ENCODE measurements around the gene BYSL.
A peak's percentile ranks its signal among the peaks of the same experiment; 100 is the strongest.

Gene BYSL

GRCh38 chr6:41914343-41914742 is 7.0 kb upstream of the BYSL start:
- H3K27me3 ChIP-seq (ENCODE audit: control insufficient read depth in 3 of 3, insufficient read depth in 3 of 3, low read depth in 1 of 3, low read length in 3 of 3), result no peaks in the 10 kb centered on the region
- H3K9ac ChIP-seq (ENCODE audit: low read depth, low read length, poor library complexity), result no peak overlapping the region
- H4K91ac ChIP-seq (ENCODE audit: low read depth, low read length, poor library complexity), result no peak overlapping the region
- H3K79me1 ChIP-seq (ENCODE audit: low read depth, low read length), result no peaks in the 10 kb centered on the region
- no peak overlapping the region for H2BK15ac ChIP-seq (ENCODE audit: low read length)
- H3K14ac ChIP-seq (ENCODE audit: low read length), result no peak overlapping the region
- H3K4me1 ChIP-seq (ENCODE audit: control insufficient read depth in 2 of 2, insufficient read depth in 1 of 2, low read depth in 1 of 2, low read length in 2 of 2), result no peaks in the 10 kb centered on the region
- no peak overlapping the region for H2AK5ac ChIP-seq (ENCODE audit: low read depth, low read length)
- no CpG with 5 or more reads among the region's 2 CpGs for WGBS, 2 donors (ENCODE audit: extremely low coverage in 2 of 2, insufficient read length in 2 of 2, insufficient replicate concordance in 1 of 2)
- no peak overlapping the region for H3K23ac ChIP-seq (ENCODE audit: low read depth, low read length, poor library complexity)
- no peak overlapping the region for H2BK12ac ChIP-seq (ENCODE audit: low read length)
- no peak overlapping the region for H3K4me3 ChIP-seq (ENCODE audit: low read length in 2 of 2)
- H2AFZ ChIP-seq (ENCODE audit: low read length), result no peak overlapping the region
- H3K18ac ChIP-seq (ENCODE audit: low read length), result no peak overlapping the region
- H3K27ac ChIP-seq (replicated peaks; ENCODE audit: low read length), result no peak overlapping the region
- H3K4ac ChIP-seq (ENCODE audit: low read length), result no peak overlapping the region
- H3K36me3 ChIP-seq (replicated peaks in 1 of 2; ENCODE audit: control insufficient read depth in 2 of 2, insufficient read depth in 2 of 2, low read length in 2 of 2), result peaks cover 12 to 64% of the 10 kb centered on the region in 2 donors
- H4K8ac ChIP-seq (ENCODE audit: low read depth, low read length), result no peak overlapping the region
- H3K9me3 ChIP-seq (replicated peaks in 1 of 2; ENCODE audit: control insufficient read depth in 2 of 2, insufficient read depth in 1 of 2, low read depth in 1 of 2, low read length in 2 of 2), result no peaks in the 10 kb centered on the region
- no peak overlapping the region for H2BK5ac ChIP-seq (ENCODE audit: low read length)
- DNase-seq (ENCODE audit: low spot score), result no peak
- H3K4me2 ChIP-seq (ENCODE audit: insufficient read depth, low read length, poor library complexity, severe bottlenecking), result no peak overlapping the region
- H2BK120ac ChIP-seq (ENCODE audit: low read depth, low read length), result no peak overlapping the region

- Histone ChIP-seq H2AFZ (ENCODE audit: low read length) (no peak overlapping the region), H3K4me2 (ENCODE audit: insufficient read depth, low read length, poor library complexity, severe bottlenecking) (no peak overlapping the region), H2BK12ac (ENCODE audit: low read length) (no peak overlapping the region), H3K14ac (ENCODE audit: low read length) (no peak overlapping the region), H3K18ac (ENCODE audit: low read length) (no peak overlapping the region), H2AK5ac (ENCODE audit: low read depth, low read length) (no peak overlapping the region), H3K27ac (replicated peaks; ENCODE audit: low read length) (no peak overlapping the region), H2BK120ac (ENCODE audit: low read depth, low read length) (no peak overlapping the region), H3K9me3 (replicated peaks in 1 of 2; ENCODE audit: control insufficient read depth in 2 of 2, insufficient read depth in 1 of 2, low read depth in 1 of 2, low read length in 2 of 2) (no peaks in the 10 kb centered on the region), H3K23ac (ENCODE audit: low read depth, low read length, poor library complexity) (no peak overlapping the region), H3K79me1 (ENCODE audit: low read depth, low read length) (no peaks in the 10 kb centered on the region), H3K36me3 (replicated peaks in 1 of 2; ENCODE audit: control insufficient read depth in 2 of 2, insufficient read depth in 2 of 2, low read length in 2 of 2) (peaks cover 12 to 57% of the 10 kb centered on the region in 2 donors), H2BK5ac (ENCODE audit: low read length) (no peak overlapping the region), H4K8ac (ENCODE audit: low read depth, low read length) (no peak overlapping the region), H3K27me3 (ENCODE audit: control insufficient read depth in 3 of 3, insufficient read depth in 3 of 3, low read depth in 1 of 3, low read length in 3 of 3) (no peaks in the 10 kb centered on the region), H4K91ac (ENCODE audit: low read depth, low read length, poor library complexity) (no peak overlapping the region), H2BK15ac (ENCODE audit: low read length) (no peak overlapping the region), H3K9ac (ENCODE audit: low read depth, low read length, poor library complexity) (no peak overlapping the region), H3K4ac (ENCODE audit: low read length) (no peak overlapping the region), H3K4me3 (ENCODE audit: low read length in 2 of 2) (no peak overlapping the region), H3K4me1 (ENCODE audit: control insufficient read depth in 2 of 2, insufficient read depth in 1 of 2, low read depth in 1 of 2, low read length in 2 of 2) (peaks cover 0 to 5% of the 10 kb centered on the region in 2 donors)
- WGBS, 2 donors (ENCODE audit: extremely low coverage in 2 of 2, insufficient read length in 2 of 2, insufficient replicate concordance in 1 of 2), result no CpG with 5 or more reads among the region's 4 CpGs
- DNase-seq (ENCODE audit: low spot score), result no peak
Measured at GRCh38 chr6:41914869-41915530, 6.3 kb upstream of the BYSL start.

- Histone ChIP-seq H3K27me3 (ENCODE audit: control insufficient read depth in 3 of 3, insufficient read depth in 3 of 3, low read depth in 1 of 3, low read length in 3 of 3) (no peaks in the 10 kb centered on the region), H3K14ac (ENCODE audit: low read length) (no peak overlapping the region), H4K91ac (ENCODE audit: low read depth, low read length, poor library complexity) (no peak overlapping the region), H4K8ac (ENCODE audit: low read depth, low read length) (no peak overlapping the region), H3K9ac (ENCODE audit: low read depth, low read length, poor library complexity) (no peak overlapping the region), H2BK15ac (ENCODE audit: low read length) (no peak overlapping the region), H2BK12ac (ENCODE audit: low read length) (no peak overlapping the region), H2AFZ (ENCODE audit: low read length) (no peak overlapping the region), H3K23ac (ENCODE audit: low read depth, low read length, poor library complexity) (no peak overlapping the region), H3K9me3 (replicated peaks in 1 of 2; ENCODE audit: control insufficient read depth in 2 of 2, insufficient read depth in 1 of 2, low read depth in 1 of 2, low read length in 2 of 2) (no peaks in the 10 kb centered on the region), H3K4ac (ENCODE audit: low read length) (no peak overlapping the region), H3K4me1 (ENCODE audit: control insufficient read depth in 2 of 2, insufficient read depth in 1 of 2, low read depth in 1 of 2, low read length in 2 of 2) (peaks cover 4 to 12% of the 10 kb centered on the region in 2 donors), H3K4me3 (ENCODE audit: low read length in 2 of 2) (no peak overlapping the region), H3K4me2 (ENCODE audit: insufficient read depth, low read length, poor library complexity, severe bottlenecking) (no peak overlapping the region), H2BK5ac (ENCODE audit: low read length) (no peak overlapping the region), H3K18ac (ENCODE audit: low read length) (no peak overlapping the region), H2BK120ac (ENCODE audit: low read depth, low read length) (no peak overlapping the region), H2AK5ac (ENCODE audit: low read depth, low read length) (no peak overlapping the region), H3K79me1 (ENCODE audit: low read depth, low read length) (peaks cover 3% of the 10 kb centered on the region), H3K27ac (replicated peaks; ENCODE audit: low read length) (no peak overlapping the region), H3K36me3 (replicated peaks in 1 of 2; ENCODE audit: control insufficient read depth in 2 of 2, insufficient read depth in 2 of 2, low read length in 2 of 2) (peaks cover 12 to 48% of the 10 kb centered on the region in 2 donors)
- WGBS, 2 donors (ENCODE audit: extremely low coverage in 2 of 2, insufficient read length in 2 of 2, insufficient replicate concordance in 1 of 2), result no CpG with 5 or more reads among the region's 4 CpGs
- no peak for DNase-seq (ENCODE audit: low spot score)
Measured at GRCh38 chr6:41917528-41917927, 3.8 kb upstream of the BYSL start.

GRCh38 chr6:41921712-41921998 is 356 bp downstream of the BYSL start:
- Histone ChIP-seq H2BK120ac (ENCODE audit: low read depth, low read length) (no peak overlapping the region), H2BK15ac (ENCODE audit: low read length) (no peak overlapping the region), H3K27ac (replicated peaks; ENCODE audit: low read length) (no peak overlapping the region), H3K23ac (ENCODE audit: low read depth, low read length, poor library complexity) (peak overlapping the region; percentile 87), H3K9ac (ENCODE audit: low read depth, low read length, poor library complexity) (peak overlapping the region; percentile 96), H2BK5ac (ENCODE audit: low read length) (peak overlapping the region; percentile 67), H3K18ac (ENCODE audit: low read length) (no peak overlapping the region), H4K91ac (ENCODE audit: low read depth, low read length, poor library complexity) (no peak overlapping the region), H3K14ac (ENCODE audit: low read length) (peak overlapping the region; percentile 63), H3K79me1 (ENCODE audit: low read depth, low read length) (peaks cover 13% of the 10 kb centered on the region), H3K36me3 (replicated peaks in 1 of 2; ENCODE audit: control insufficient read depth in 2 of 2, insufficient read depth in 2 of 2, low read length in 2 of 2) (peaks cover 16 to 45% of the 10 kb centered on the region in 2 donors), H3K4me2 (ENCODE audit: insufficient read depth, low read length, poor library complexity, severe bottlenecking) (peak overlapping the region; percentile 70), H3K4ac (ENCODE audit: low read length) (no peak overlapping the region), H4K8ac (ENCODE audit: low read depth, low read length) (no peak overlapping the region), H3K27me3 (ENCODE audit: control insufficient read depth in 3 of 3, insufficient read depth in 3 of 3, low read depth in 1 of 3, low read length in 3 of 3) (no peaks in the 10 kb centered on the region), H2AK5ac (ENCODE audit: low read depth, low read length) (peak overlapping the region; percentile 57), H3K4me1 (ENCODE audit: control insufficient read depth in 2 of 2, insufficient read depth in 1 of 2, low read depth in 1 of 2, low read length in 2 of 2) (peaks cover 7 to 16% of the 10 kb centered on the region in 2 donors), H3K9me3 (replicated peaks in 1 of 2; ENCODE audit: control insufficient read depth in 2 of 2, insufficient read depth in 1 of 2, low read depth in 1 of 2, low read length in 2 of 2) (no peaks in the 10 kb centered on the region), H2BK12ac (ENCODE audit: low read length) (no peak overlapping the region), H2AFZ (ENCODE audit: low read length) (peak overlapping the region; percentile 92), H3K4me3 (ENCODE audit: low read length in 2 of 2) (peak overlapping the region; percentile 66 to 92)
- WGBS, 2 donors (ENCODE audit: extremely low coverage in 2 of 2, insufficient read length in 2 of 2, insufficient replicate concordance in 1 of 2), result no CpG with 5 or more reads among the region's 20 CpGs
- no peak for DNase-seq (ENCODE audit: low spot score)
